Loucy (cell line): ENCODE measurements around the gene SNORC.

Source experiments
- H2AFZ ChIP-seq: fragments of 200-600 bp; sonication (generic); 2 replicates; pipeline ENCODE4 v1.6.0; 2016; ENCODE audit warnings: antibody characterized with exemption, mild to moderate bottlenecking, low read length, moderate library complexity
- H3F3A ChIP-seq: fragments of 200-600 bp; 2 replicates; pipeline ENCODE4 v1.6.0; 2016; ENCODE audit warnings: antibody characterized with exemption, low read depth, mild to moderate bottlenecking
- H3K27me3 ChIP-seq: fragments of 200-600 bp; sonication (generic); 2 replicates; pipeline ENCODE4 v1.6.1; 2014; ENCODE audit warnings: low read length, mild to moderate bottlenecking; ENCODE audit not compliant: insufficient read depth, poor library complexity, severe bottlenecking
- H3K36me3 ChIP-seq: fragments of 200-600 bp; sonication (generic); 2 replicates; pipeline ENCODE4 v1.6.1; 2016; ENCODE audit warnings: low read length; ENCODE audit not compliant: insufficient read depth
- H3K4me1 ChIP-seq: fragments of 200-600 bp; sonication (generic); 2 replicates; pipeline ENCODE4 v1.5.1; 2014; ENCODE audit warnings: low read length, mild to moderate bottlenecking; ENCODE audit not compliant: insufficient read depth, poor library complexity, severe bottlenecking
- H3K4me2 ChIP-seq: fragments of 200-600 bp; sonication (generic); 2 replicates; pipeline ENCODE4 v1.6.0; 2014; ENCODE audit warnings: antibody characterized with exemption, low read length, low read depth, mild to moderate bottlenecking; ENCODE audit not compliant: poor library complexity, severe bottlenecking
- H3K4me3 ChIP-seq: fragments of 200-600 bp; sonication (generic); 2 replicates; pipeline ENCODE4 v1.5.1; 2014; ENCODE audit warnings: low read length, mild to moderate bottlenecking, mixed read lengths; ENCODE audit not compliant: poor library complexity, severe bottlenecking
- H3K79me2 ChIP-seq: fragments of 200-600 bp; sonication (generic); 2 replicates; pipeline ENCODE4 v1.6.1; 2014; ENCODE audit warnings: low read length; ENCODE audit not compliant: insufficient read depth
- H3K9ac ChIP-seq: fragments of 200-600 bp; sonication (generic); 2 replicates; pipeline ENCODE4 v1.6.0; 2014; ENCODE audit warnings: mild to moderate bottlenecking, low read depth, low read length, moderate library complexity; ENCODE audit not compliant: poor library complexity, severe bottlenecking
- H3K9me2 ChIP-seq: fragments of 200-600 bp; sonication (generic); replicated peaks from 2 replicates; pipeline ENCODE4 v1.6.1; 2016; ENCODE audit warnings: low read depth, low read length, mixed read lengths
- H3K9me3 ChIP-seq: fragments of 200-600 bp; sonication (generic); 2 replicates; pipeline ENCODE4 v1.6.1; 2014; ENCODE audit warnings: mild to moderate bottlenecking, antibody characterized with exemption, low read length, low read depth; ENCODE audit not compliant: insufficient read depth
- H4K20me1 ChIP-seq: fragments of 200-600 bp; sonication (generic); 2 replicates; pipeline ENCODE4 v1.6.0; 2014; ENCODE audit warnings: antibody characterized with exemption, low read length, mild to moderate bottlenecking; ENCODE audit not compliant: insufficient read depth, poor library complexity, severe bottlenecking
- EZH2phosphoT487 ChIP-seq: fragments of 200-600 bp; IDR thresholded peaks from 2 replicates; pipeline ENCODE4 v1.6.1; 2018; ENCODE audit warnings: antibody characterized with exemption, mild to moderate bottlenecking, moderate library complexity, borderline replicate concordance
- TF ChIP-seq, protein P1 (sequence below): fragments of 200-600 bp; sonication (generic); conservative IDR thresholded peaks from 2 replicates; pipeline ENCODE4 v1.5.1; 2014; ENCODE audit warnings: mild to moderate bottlenecking, antibody characterized with exemption, low read length

The SNORC gene

DNA sequence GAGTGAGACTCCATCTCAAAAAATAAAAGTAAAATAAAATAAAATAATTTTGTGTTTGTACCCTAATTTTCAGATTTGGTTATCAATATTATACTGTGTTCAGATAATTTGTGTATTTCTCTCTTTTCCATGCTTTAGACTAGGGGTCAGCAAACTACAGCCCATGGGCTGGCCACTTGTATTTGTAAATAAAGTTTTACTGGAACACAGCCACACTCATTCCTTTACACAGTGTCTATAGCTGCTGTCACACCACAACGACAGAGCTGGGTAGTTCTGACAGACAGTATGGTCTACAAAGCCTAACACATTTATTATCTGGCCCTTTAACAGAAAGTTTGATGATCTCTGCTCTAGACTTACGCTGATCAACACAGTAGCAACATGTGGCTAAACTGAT lies 43.8 kb downstream of the SNORC start:
- no peak overlapping the region for H3K4me2 ChIP-seq
- H3K27me3 ChIP-seq: no peaks in the 10 kb centered on the region
- no peaks in the 10 kb centered on the region for H3F3A ChIP-seq
- H3K4me3 ChIP-seq: no peak overlapping the region
- H3K9me2 ChIP-seq: no peaks in the 10 kb centered on the region
- H4K20me1 ChIP-seq: no peaks in the 10 kb centered on the region
- H3K36me3 ChIP-seq: no peaks in the 10 kb centered on the region
- H3K4me1 ChIP-seq: no peaks in the 10 kb centered on the region
- no peak overlapping the region for H2AFZ ChIP-seq
- peaks cover 16% of the 10 kb centered on the region; the same call in 1 of the 2 replicates for H3K9me3 ChIP-seq
- H3K79me2 ChIP-seq: no peaks in the 10 kb centered on the region
- TF ChIP-seq EZH2phosphoT487: no peak
- TF ChIP-seq, protein P1, sequence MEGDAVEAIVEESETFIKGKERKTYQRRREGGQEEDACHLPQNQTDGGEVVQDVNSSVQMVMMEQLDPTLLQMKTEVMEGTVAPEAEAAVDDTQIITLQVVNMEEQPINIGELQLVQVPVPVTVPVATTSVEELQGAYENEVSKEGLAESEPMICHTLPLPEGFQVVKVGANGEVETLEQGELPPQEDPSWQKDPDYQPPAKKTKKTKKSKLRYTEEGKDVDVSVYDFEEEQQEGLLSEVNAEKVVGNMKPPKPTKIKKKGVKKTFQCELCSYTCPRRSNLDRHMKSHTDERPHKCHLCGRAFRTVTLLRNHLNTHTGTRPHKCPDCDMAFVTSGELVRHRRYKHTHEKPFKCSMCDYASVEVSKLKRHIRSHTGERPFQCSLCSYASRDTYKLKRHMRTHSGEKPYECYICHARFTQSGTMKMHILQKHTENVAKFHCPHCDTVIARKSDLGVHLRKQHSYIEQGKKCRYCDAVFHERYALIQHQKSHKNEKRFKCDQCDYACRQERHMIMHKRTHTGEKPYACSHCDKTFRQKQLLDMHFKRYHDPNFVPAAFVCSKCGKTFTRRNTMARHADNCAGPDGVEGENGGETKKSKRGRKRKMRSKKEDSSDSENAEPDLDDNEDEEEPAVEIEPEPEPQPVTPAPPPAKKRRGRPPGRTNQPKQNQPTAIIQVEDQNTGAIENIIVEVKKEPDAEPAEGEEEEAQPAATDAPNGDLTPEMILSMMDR: no peak
- no peak overlapping the region for H3K9ac ChIP-seq

DNA sequence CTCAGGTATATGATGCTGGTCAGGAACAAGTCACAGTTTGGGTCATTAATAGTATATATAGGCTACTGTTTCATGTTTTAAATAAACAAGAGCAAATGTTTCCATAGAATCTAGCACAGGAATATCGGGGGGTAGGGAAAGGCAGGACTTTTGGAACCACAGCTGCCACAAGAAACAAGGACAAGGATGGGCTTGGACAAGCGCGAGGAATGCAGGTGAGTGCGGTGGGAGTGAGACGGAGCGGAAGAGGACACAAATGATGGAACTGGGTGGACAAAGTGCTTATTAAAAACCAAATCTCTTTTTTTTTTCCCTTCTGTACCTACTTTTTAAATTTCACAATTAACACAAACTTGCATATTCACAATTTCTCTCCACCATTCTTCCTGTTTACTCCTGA lies 49.1 kb downstream of the SNORC start:
- Histone ChIP-seq H3K9me2 (no peaks in the 10 kb centered on the region), H3K36me3 (no peaks in the 10 kb centered on the region), H3K9ac (no peak overlapping the region), H3K27me3 (no peaks in the 10 kb centered on the region), H3K79me2 (no peaks in the 10 kb centered on the region), H3K4me3 (no peak overlapping the region), H3K4me1 (no peaks in the 10 kb centered on the region), H3K9me3 (no peaks in the 10 kb centered on the region), H2AFZ (no peak overlapping the region), H3K4me2 (no peak overlapping the region), H3F3A (no peaks in the 10 kb centered on the region), H4K20me1 (no peaks in the 10 kb centered on the region)
- TF ChIP-seq EZH2phosphoT487: no peak
- TF ChIP-seq, protein P1: no peak

DNA sequence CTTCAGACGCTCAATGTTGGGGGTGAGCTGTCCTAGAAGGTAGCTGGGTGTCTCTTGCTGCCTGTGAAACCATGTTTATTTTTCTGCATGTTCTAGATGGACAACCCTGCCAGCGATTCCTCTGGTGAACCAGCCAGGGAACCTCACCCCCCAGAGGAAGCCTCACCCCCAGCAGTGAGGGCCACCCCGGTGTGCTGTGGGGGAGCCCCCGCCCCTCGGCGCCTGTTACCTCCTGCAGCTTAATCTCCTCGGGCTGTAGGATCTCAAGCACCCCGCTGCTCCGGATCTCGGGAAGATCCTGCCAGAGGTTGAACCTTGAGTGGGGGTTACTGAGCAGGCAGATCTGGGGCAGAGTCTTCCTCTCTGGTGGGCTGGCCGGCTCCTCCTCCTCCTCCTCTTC lies 50.0 kb downstream of the SNORC start:
- no peak overlapping the region for H3K9ac ChIP-seq
- H3K9me3 ChIP-seq: no peaks in the 10 kb centered on the region
- H3K4me2 ChIP-seq: no peak overlapping the region
- no peak overlapping the region for H2AFZ ChIP-seq
- H3K9me2 ChIP-seq: no peaks in the 10 kb centered on the region
- no peaks in the 10 kb centered on the region for H3F3A ChIP-seq
- no peaks in the 10 kb centered on the region for H3K36me3 ChIP-seq
- no peak overlapping the region for H3K4me3 ChIP-seq
- no peaks in the 10 kb centered on the region for H3K4me1 ChIP-seq
- H3K79me2 ChIP-seq: no peaks in the 10 kb centered on the region
- H3K27me3 ChIP-seq: no peaks in the 10 kb centered on the region
- H4K20me1 ChIP-seq: no peaks in the 10 kb centered on the region
- TF ChIP-seq, protein P1: no peak
- TF ChIP-seq EZH2phosphoT487: no peak
